Activated CD4-positive, alpha-beta memory T cell treated with anti-CD3 and anti-CD28 coated beads for 36 hours (primary cell): ENCODE data around the gene CPT2. TPM values are rescaled to one million over a fixed set of nuclear protein-coding genes. Genes with fewer than 3 reads are reported as not detected.
"Not testable (repeated sequence)": the region's sequence is repeated elsewhere in the genome, so short reads cannot be mapped to it uniquely, and the experiment has no call there.

Source experiments
- CTCF ChIA-PET: fragments of 350-600 bp; sonication (Branson Sonifier 250); formaldehyde crosslinking; loops from one replicate; lab custom pipeline; 2021; ENCODE audit warnings: antibody characterized with exemption, inconsistent platforms; lab: Charles Lee
- POLR2A ChIA-PET: fragments of 350-600 bp; sonication (Branson Sonifier 250); formaldehyde crosslinking; loops from one replicate; lab custom pipeline; 2021; ENCODE audit warnings: antibody characterized with exemption; lab: Charles Lee
- DNase-seq: peaks from one replicate; pipeline ENCODE4 v3.0.0-alpha.2; 2020
- H3K27ac Mint-ChIP-seq: one replicate; pipeline ENCODE4 v1.8.0; 2021; ENCODE audit warnings: mixed read lengths
- H3K27me3 Mint-ChIP-seq: one replicate; pipeline ENCODE4 v1.8.0; 2021; ENCODE audit warnings: mixed read lengths
- H3K36me3 Mint-ChIP-seq: one replicate; pipeline ENCODE4 v1.8.0; 2021; ENCODE audit warnings: mixed read lengths
- H3K4me1 Mint-ChIP-seq: one replicate; pipeline ENCODE4 v1.8.0; 2021; ENCODE audit warnings: low read depth, mixed read lengths
- H3K4me3 Mint-ChIP-seq: one replicate; pipeline ENCODE4 v1.8.0; 2021; ENCODE audit warnings: mild to moderate bottlenecking, mixed read lengths
- H3K9me3 Mint-ChIP-seq: one replicate; pipeline ENCODE4 v1.8.0; 2021; ENCODE audit warnings: mixed read lengths
- intact Hi-C: fragments of 100-400 bp; cut with micrococcal nuclease; formaldehyde crosslinking; loops from one replicate; pipeline ENCODE4 v1.15.1; 2023
- total RNA-seq, 2 experiments: library from RNA; stranded (reverse); gene quantifications; one replicate each; pipeline ENCODE4 v1.2.3, GENCODE V29; 2021

CPT2 gene
- total RNA-seq, 2 experiments from 2014 or later: 19.6 to 20.7 TPM

- ChIA-PET POLR2A (interaction anchor here (0.6 to 1.3 kb wide), 3 partner anchors 17 to 128 kb away, joined by 3 read pairs; no protein-coding TSS in a partner anchor), CTCF (interaction anchor here (1.0 kb wide), 1 partner anchor 11 kb away, joined by 3 read pairs; no protein-coding TSS in a partner anchor)
- Mint-ChIP-seq H3K27me3 (no peaks in the 10 kb centered on the region), H3K4me1 (peaks cover 16% of the 10 kb centered on the region), H3K4me3 (peak overlapping the region; percentile 97), H3K9me3 (no peaks in the 10 kb centered on the region), H3K27ac (peak overlapping the region; percentile 98), H3K36me3 (peaks cover 16% of the 10 kb centered on the region)
- intact Hi-C loops: loop anchor here (5.0 to 10.0 kb wide), 3 partner anchors 129 to 833 kb away; partner anchors contain the start of genes CC2D1B and LRP8
- no peak for DNase-seq
These were observed 1.6 kb downstream of the CPT2 start for GRCh38 chr1:53198241-53198651.

GRCh38 chr1:53203466-53203865, 6.8 kb downstream of the CPT2 start:
- no peak for DNase-seq
- intact Hi-C loops: no loop called here
- no peak overlapping the region for H3K27ac Mint-ChIP-seq
- H3K9me3 Mint-ChIP-seq: peaks cover 19% of the 10 kb centered on the region
- peaks cover 56% of the 10 kb centered on the region for H3K36me3 Mint-ChIP-seq
- peaks cover under 1% of the 10 kb centered on the region for H3K4me1 Mint-ChIP-seq
- ChIA-PET POLR2A (no interaction called here), CTCF (interaction anchor here (1.3 kb wide), 1 partner anchor 21 kb away, joined by 4 read pairs; no protein-coding TSS in a partner anchor)
- H3K27me3 Mint-ChIP-seq: no peaks in the 10 kb centered on the region
- H3K4me3 Mint-ChIP-seq: no peak overlapping the region

GRCh38 chr1:53205496-53205895, 8.9 kb downstream of the CPT2 start:
- H3K27me3 Mint-ChIP-seq, H3K27ac Mint-ChIP-seq, intact Hi-C loops, POLR2A ChIA-PET, H3K4me1 Mint-ChIP-seq, CTCF ChIA-PET, H3K4me3 Mint-ChIP-seq, DNase-seq: not testable (repeated sequence)
- Mint-ChIP-seq H3K9me3 (peaks cover 19% of the 10 kb centered on the region), H3K36me3 (peaks cover 70% of the 10 kb centered on the region)

GRCh38 chr1:53206083-53206685, 9.6 kb downstream of the CPT2 start:
- intact Hi-C loops, CTCF ChIA-PET: not testable (repeated sequence)

GRCh38 chr1:53206735-53207379, 10.2 kb downstream of the CPT2 start:
- DNase-seq: no peak
- H3K4me3 Mint-ChIP-seq: no peak overlapping the region
- intact Hi-C loops: no loop called here
- no peaks in the 10 kb centered on the region for H3K27me3 Mint-ChIP-seq
- peaks cover 19% of the 10 kb centered on the region for H3K9me3 Mint-ChIP-seq
- ChIA-PET POLR2A (no interaction called here), CTCF (no interaction called here)
- no peaks in the 10 kb centered on the region for H3K4me1 Mint-ChIP-seq
- H3K36me3 Mint-ChIP-seq: peaks cover 71% of the 10 kb centered on the region
- no peak overlapping the region for H3K27ac Mint-ChIP-seq

More at GRCh38 chr1:53206083-53206685, 9.6 kb downstream of the CPT2 start:
- POLR2A ChIA-PET, H3K4me3 Mint-ChIP-seq, H3K4me1 Mint-ChIP-seq, H3K27me3 Mint-ChIP-seq, H3K27ac Mint-ChIP-seq, DNase-seq: not testable (repeated sequence)
- H3K36me3 Mint-ChIP-seq: peaks cover 71% of the 10 kb centered on the region
- peaks cover 19% of the 10 kb centered on the region for H3K9me3 Mint-ChIP-seq

- ChIA-PET CTCF (no interaction called here), POLR2A (no interaction called here)
- no peak for DNase-seq
- Mint-ChIP-seq H3K9me3 (peaks cover 19% of the 10 kb centered on the region), H3K36me3 (peaks cover 71% of the 10 kb centered on the region), H3K27ac (no peak overlapping the region), H3K4me1 (no peaks in the 10 kb centered on the region), H3K27me3 (no peaks in the 10 kb centered on the region), H3K4me3 (no peak overlapping the region)
- intact Hi-C loops: no loop called here
These were observed 11.1 kb downstream of the CPT2 start for GRCh38 chr1:53207726-53208125.

- H3K27me3 Mint-ChIP-seq: no peaks in the 10 kb centered on the region
- intact Hi-C loops: no loop called here
- CTCF ChIA-PET: no interaction called here
- peaks cover 61% of the 10 kb centered on the region for H3K36me3 Mint-ChIP-seq
- no peaks in the 10 kb centered on the region for H3K4me1 Mint-ChIP-seq
- no peak for DNase-seq
- H3K4me3 Mint-ChIP-seq: no peak overlapping the region
- POLR2A ChIA-PET: no interaction called here
- H3K27ac Mint-ChIP-seq: no peak overlapping the region
- peaks cover 12% of the 10 kb centered on the region for H3K9me3 Mint-ChIP-seq
These were observed 13.7 kb downstream of the CPT2 start for GRCh38 chr1:53210352-53210751.

GRCh38 chr1:53210954-53211353, 14.3 kb downstream of the CPT2 start:
- no peak overlapping the region for H3K27ac Mint-ChIP-seq
- intact Hi-C loops: no loop called here
- H3K36me3 Mint-ChIP-seq: peaks cover 57% of the 10 kb centered on the region
- no peak for DNase-seq
- H3K4me1 Mint-ChIP-seq: no peaks in the 10 kb centered on the region
- H3K4me3 Mint-ChIP-seq: no peak overlapping the region
- ChIA-PET CTCF (no interaction called here), POLR2A (no interaction called here)
- peaks cover 11% of the 10 kb centered on the region for H3K9me3 Mint-ChIP-seq
- no peaks in the 10 kb centered on the region for H3K27me3 Mint-ChIP-seq

- H3K36me3 Mint-ChIP-seq: peaks cover 40% of the 10 kb centered on the region
- H3K4me3 Mint-ChIP-seq: no peak overlapping the region
- no peak overlapping the region for H3K27ac Mint-ChIP-seq
- peaks cover 10% of the 10 kb centered on the region for H3K4me1 Mint-ChIP-seq
- no peaks in the 10 kb centered on the region for H3K9me3 Mint-ChIP-seq
- DNase-seq: no peak
- intact Hi-C loops: no loop called here
- ChIA-PET POLR2A (interaction anchor here (0.6 to 1.4 kb wide), 2 partner anchors 12 to 17 kb away, joined by 3 read pairs; no protein-coding TSS in a partner anchor), CTCF (interaction anchor here (0.9 kb wide), 1 partner anchor 32 kb away, joined by 5 read pairs; no protein-coding TSS in a partner anchor)
- no peaks in the 10 kb centered on the region for H3K27me3 Mint-ChIP-seq
These were observed 17.8 kb downstream of the CPT2 start for GRCh38 chr1:53214376-53214940.

GRCh38 chr1:53218201-53218600, 21.6 kb downstream of the CPT2 start:
- CTCF ChIA-PET: no interaction called here
- Mint-ChIP-seq H3K36me3 (peaks cover 20% of the 10 kb centered on the region), H3K4me1 (peaks cover 21% of the 10 kb centered on the region)

GRCh38 chr1:53219711-53220110, 23.1 kb downstream of the CPT2 start:
- peak overlapping the region; percentile 95 for H3K27ac Mint-ChIP-seq
- H3K4me1 Mint-ChIP-seq: peaks cover 21% of the 10 kb centered on the region
- H3K36me3 Mint-ChIP-seq: peaks cover 9% of the 10 kb centered on the region
- peak overlapping the region; percentile 89 for H3K4me3 Mint-ChIP-seq
- no peaks in the 10 kb centered on the region for H3K27me3 Mint-ChIP-seq
- H3K9me3 Mint-ChIP-seq: no peaks in the 10 kb centered on the region
- POLR2A ChIA-PET: interaction anchor here (1.2 to 1.5 kb wide), 4 partner anchors 18 to 24 kb away, joined by 3 to 5 read pairs (median 3); no protein-coding TSS in a partner anchor
- DNase-seq: no peak
- intact Hi-C loops: loop anchor here (1.0 to 2.0 kb wide), 4 partner anchors 19 to 853 kb away; partner anchors contain the start of genes CC2D1B, CPT2 and MAGOH
- CTCF ChIA-PET: no interaction called here

More at GRCh38 chr1:53218201-53218600, 21.6 kb downstream of the CPT2 start:
- H3K27ac Mint-ChIP-seq: no peak overlapping the region
- no peaks in the 10 kb centered on the region for H3K9me3 Mint-ChIP-seq
- DNase-seq: no peak
- H3K27me3 Mint-ChIP-seq: no peaks in the 10 kb centered on the region
- H3K4me3 Mint-ChIP-seq: no peak overlapping the region
- intact Hi-C loops: no loop called here
- POLR2A ChIA-PET: no interaction called here
